ENCODE measurements around the gene ZG16. TPM values are rescaled to one million over a fixed set of nuclear protein-coding genes. Genes with fewer than 3 reads are reported as not detected.
A peak's percentile ranks its signal among the peaks of the same experiment; 100 is the strongest.

Gene ZG16
- total RNA-seq, 2 experiments from 2014 or later, result not detected

DNA sequence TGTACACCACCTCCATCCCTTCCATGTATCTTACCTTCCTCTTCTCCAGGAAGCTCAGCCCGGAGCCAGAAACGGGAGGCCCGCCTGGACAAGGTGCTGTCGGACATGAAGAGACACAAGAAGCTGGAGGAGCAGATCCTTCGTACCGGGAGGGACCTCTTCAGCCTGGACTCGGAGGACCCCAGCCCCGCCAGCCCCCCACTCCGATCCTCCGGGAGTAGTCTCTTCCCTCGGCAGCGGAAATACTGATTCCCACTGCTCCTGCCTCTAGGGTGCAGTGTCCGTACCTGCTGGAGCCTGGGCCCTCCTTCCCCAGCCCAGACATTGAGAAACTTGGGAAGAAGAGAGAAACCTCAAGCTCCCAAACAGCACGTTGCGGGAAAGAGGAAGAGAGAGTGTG is 41.5 kb downstream of the ZG16 start:
- ChIA-PET CTCF (ENCODE audit: unreplicated experiment) (no interaction called here), POLR2A (interaction anchor here (1.0 kb wide), 1 partner anchor 29 kb away, joined by 3 read pairs; the partner anchor contains the start of gene KIF22)
- Histone ChIP-seq H3K27ac (ENCODE audit: low read depth, low read length, poor library complexity, severe bottlenecking) (peak overlapping the region; percentile 20), H3K9me3 (ENCODE audit: low read length) (no peaks in the 10 kb centered on the region), H3K36me3 (ENCODE audit: insufficient read depth, low read length) (peaks cover 38% of the 10 kb centered on the region), H3K9me2 (ENCODE audit: insufficient read depth, low read length) (no peaks in the 10 kb centered on the region), H4K20me1 (ENCODE audit: insufficient read depth, low read length) (0 out of 2 replicates have a peak, but pooled peaks cover 4% of the 10 kb centered on the region), H3K4me3 (ENCODE audit: low read depth, low read length, poor library complexity, severe bottlenecking) (peak overlapping the region; percentile 67), H2AFZ (ENCODE audit: low read length) (no peak overlapping the region), H3K4me2 (ENCODE audit: low read length) (peak overlapping the region; percentile 75), H3K4me1 (ENCODE audit: insufficient read depth, low read length, poor library complexity, severe bottlenecking) (peaks cover 53% of the 10 kb centered on the region), H3K79me2 (ENCODE audit: insufficient read depth, low read depth, low read length) (peaks cover 21% of the 10 kb centered on the region; the same call in 1 of the 2 replicates)
- intact Hi-C loops (cut with micrococcal nuclease; ENCODE audit: unreplicated experiment), result loop anchor here (5.0 kb wide), 1 partner anchor 153 kb away; the partner anchor contains the start of gene TAOK2
- BruUV-seq (replicated peaks), result no TSS peak
- TF ChIP-seq, protein P1, sequence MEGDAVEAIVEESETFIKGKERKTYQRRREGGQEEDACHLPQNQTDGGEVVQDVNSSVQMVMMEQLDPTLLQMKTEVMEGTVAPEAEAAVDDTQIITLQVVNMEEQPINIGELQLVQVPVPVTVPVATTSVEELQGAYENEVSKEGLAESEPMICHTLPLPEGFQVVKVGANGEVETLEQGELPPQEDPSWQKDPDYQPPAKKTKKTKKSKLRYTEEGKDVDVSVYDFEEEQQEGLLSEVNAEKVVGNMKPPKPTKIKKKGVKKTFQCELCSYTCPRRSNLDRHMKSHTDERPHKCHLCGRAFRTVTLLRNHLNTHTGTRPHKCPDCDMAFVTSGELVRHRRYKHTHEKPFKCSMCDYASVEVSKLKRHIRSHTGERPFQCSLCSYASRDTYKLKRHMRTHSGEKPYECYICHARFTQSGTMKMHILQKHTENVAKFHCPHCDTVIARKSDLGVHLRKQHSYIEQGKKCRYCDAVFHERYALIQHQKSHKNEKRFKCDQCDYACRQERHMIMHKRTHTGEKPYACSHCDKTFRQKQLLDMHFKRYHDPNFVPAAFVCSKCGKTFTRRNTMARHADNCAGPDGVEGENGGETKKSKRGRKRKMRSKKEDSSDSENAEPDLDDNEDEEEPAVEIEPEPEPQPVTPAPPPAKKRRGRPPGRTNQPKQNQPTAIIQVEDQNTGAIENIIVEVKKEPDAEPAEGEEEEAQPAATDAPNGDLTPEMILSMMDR (conservative IDR thresholded peaks at IDR 0.05; ENCODE audit: low read length), result no peak
- TF ChIP-seq EZH2phosphoT487 (IDR thresholded peaks at IDR 0.05; ENCODE audit: borderline replicate concordance, low read depth, low read length), result no peak
- no peak for DNase-seq (ENCODE audit: low spot score)

DNA sequence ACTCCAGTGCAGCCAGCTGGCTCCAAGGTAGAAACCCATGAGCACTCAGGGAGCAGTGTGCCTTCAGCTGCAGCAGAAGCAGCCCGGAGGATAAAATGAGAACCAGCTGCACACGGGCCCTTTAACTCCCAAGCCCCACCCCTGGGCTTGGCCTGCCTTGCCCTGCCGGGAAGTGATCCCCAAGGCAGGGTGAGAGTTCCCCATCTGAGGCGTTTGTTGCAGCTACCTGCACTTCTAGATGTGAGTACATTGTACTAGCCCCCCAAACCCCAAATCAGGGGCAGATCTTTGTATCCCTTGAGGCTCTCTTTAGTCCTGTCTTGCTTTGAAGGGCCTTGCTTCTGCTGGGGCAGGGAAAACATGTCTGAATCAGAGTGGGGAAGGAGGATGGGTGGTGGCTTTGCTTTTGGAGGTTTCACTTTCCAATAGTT is 42.2 kb downstream of the ZG16 start, which contains the start of gene MVP:
Gene MVP (plus strand): TSS at position 192 of the 431 bp plus-strand sequence. CDS start 10,088 bp downstream, outside the sequence.
- Histone ChIP-seq H3K27ac (ENCODE audit: low read depth, low read length, poor library complexity, severe bottlenecking) (peak within 1 kb of the TSS; percentile 20), H3K4me3 (ENCODE audit: low read depth, low read length, poor library complexity, severe bottlenecking) (peak within 1 kb of the TSS; percentile 67), H3K9me2 (ENCODE audit: insufficient read depth, low read length) (no peaks in the 10 kb centered on the region), H4K20me1 (ENCODE audit: insufficient read depth, low read length) (0 out of 2 replicates have a peak, but pooled peaks cover 4% of the 10 kb centered on the region), H2AFZ (ENCODE audit: low read length) (no peak within 1 kb of the TSS), H3K4me2 (ENCODE audit: low read length) (peak within 1 kb of the TSS; percentile 75), H3K36me3 (ENCODE audit: insufficient read depth, low read length) (peaks cover 38% of the 10 kb centered on the region), H3K9me3 (ENCODE audit: low read length) (no peaks in the 10 kb centered on the region), H3K79me2 (ENCODE audit: insufficient read depth, low read depth, low read length) (peaks cover 21% of the 10 kb centered on the region; the same call in 1 of the 2 replicates), H3K4me1 (ENCODE audit: insufficient read depth, low read length, poor library complexity, severe bottlenecking) (peaks cover 49% of the 10 kb centered on the region)
- DNase-seq (ENCODE audit: low spot score), result peak; percentile 72
- BruUV-seq (replicated peaks), result no TSS peak
- ChIA-PET POLR2A (interaction anchor here (1.0 to 1.5 kb wide), 2 partner anchors 13 to 30 kb away, joined by 3 to 6 read pairs; partner anchors contain the start of genes KIF22 and MAZ), CTCF (ENCODE audit: unreplicated experiment) (no interaction called here)
- intact Hi-C loops (cut with micrococcal nuclease; ENCODE audit: unreplicated experiment), result loop anchor here (1.0 kb wide), 1 partner anchor 118 kb away; no protein-coding TSS in a partner anchor
- no peak for TF ChIP-seq EZH2phosphoT487 (IDR thresholded peaks at IDR 0.05; ENCODE audit: borderline replicate concordance, low read depth, low read length)
- TF ChIP-seq, protein P1 (conservative IDR thresholded peaks at IDR 0.05; ENCODE audit: low read length), result no peak
